Measurements from ENCODE around the gene CRIP2. TPM values are rescaled to one million over a fixed set of nuclear protein-coding genes. Genes with fewer than 3 reads are reported as not detected.

Gene CRIP2
- polyA plus RNA-seq, 1 donor from 2014 or later: 214 TPM

- no peak overlapping the region for H2AFZ ChIP-seq (ENCODE audit: low read depth, low read length)
- no peaks in the 10 kb centered on the region for H3F3A ChIP-seq (ENCODE audit: insufficient read depth, low read length, poor library complexity, severe bottlenecking)
- H3K27ac ChIP-seq (ENCODE audit: low read length): no peak overlapping the region
- no peaks in the 10 kb centered on the region for H3K79me2 ChIP-seq (replicated peaks; ENCODE audit: insufficient read depth, low read length)
- TF ChIP-seq TAF1 (IDR thresholded peaks at IDR 0.05; ENCODE audit: low read depth) (no peak), RAD21 (conservative IDR thresholded peaks at IDR 0.05) (no peak), MXI1 (conservative IDR thresholded peaks at IDR 0.05; ENCODE audit: poor library complexity, severe bottlenecking) (no peak), POLR2AphosphoS5 (IDR thresholded peaks at IDR 0.05) (no peak), SMC3 (conservative IDR thresholded peaks at IDR 0.05; ENCODE audit: poor library complexity) (no peak), EZH2 (IDR thresholded peaks at IDR 0.05; ENCODE audit: borderline replicate concordance, insufficient read depth, low read length, poor library complexity, severe bottlenecking) (no peak), EP300 (conservative IDR thresholded peaks at IDR 0.05; ENCODE audit: poor library complexity, severe bottlenecking) (no peak)
- TF ChIP-seq, protein P1, sequence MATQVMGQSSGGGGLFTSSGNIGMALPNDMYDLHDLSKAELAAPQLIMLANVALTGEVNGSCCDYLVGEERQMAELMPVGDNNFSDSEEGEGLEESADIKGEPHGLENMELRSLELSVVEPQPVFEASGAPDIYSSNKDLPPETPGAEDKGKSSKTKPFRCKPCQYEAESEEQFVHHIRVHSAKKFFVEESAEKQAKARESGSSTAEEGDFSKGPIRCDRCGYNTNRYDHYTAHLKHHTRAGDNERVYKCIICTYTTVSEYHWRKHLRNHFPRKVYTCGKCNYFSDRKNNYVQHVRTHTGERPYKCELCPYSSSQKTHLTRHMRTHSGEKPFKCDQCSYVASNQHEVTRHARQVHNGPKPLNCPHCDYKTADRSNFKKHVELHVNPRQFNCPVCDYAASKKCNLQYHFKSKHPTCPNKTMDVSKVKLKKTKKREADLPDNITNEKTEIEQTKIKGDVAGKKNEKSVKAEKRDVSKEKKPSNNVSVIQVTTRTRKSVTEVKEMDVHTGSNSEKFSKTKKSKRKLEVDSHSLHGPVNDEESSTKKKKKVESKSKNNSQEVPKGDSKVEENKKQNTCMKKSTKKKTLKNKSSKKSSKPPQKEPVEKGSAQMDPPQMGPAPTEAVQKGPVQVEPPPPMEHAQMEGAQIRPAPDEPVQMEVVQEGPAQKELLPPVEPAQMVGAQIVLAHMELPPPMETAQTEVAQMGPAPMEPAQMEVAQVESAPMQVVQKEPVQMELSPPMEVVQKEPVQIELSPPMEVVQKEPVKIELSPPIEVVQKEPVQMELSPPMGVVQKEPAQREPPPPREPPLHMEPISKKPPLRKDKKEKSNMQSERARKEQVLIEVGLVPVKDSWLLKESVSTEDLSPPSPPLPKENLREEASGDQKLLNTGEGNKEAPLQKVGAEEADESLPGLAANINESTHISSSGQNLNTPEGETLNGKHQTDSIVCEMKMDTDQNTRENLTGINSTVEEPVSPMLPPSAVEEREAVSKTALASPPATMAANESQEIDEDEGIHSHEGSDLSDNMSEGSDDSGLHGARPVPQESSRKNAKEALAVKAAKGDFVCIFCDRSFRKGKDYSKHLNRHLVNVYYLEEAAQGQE (IDR thresholded peaks at IDR 0.05; ENCODE audit: borderline replicate concordance): no peak
- TF ChIP-seq, protein P2, sequence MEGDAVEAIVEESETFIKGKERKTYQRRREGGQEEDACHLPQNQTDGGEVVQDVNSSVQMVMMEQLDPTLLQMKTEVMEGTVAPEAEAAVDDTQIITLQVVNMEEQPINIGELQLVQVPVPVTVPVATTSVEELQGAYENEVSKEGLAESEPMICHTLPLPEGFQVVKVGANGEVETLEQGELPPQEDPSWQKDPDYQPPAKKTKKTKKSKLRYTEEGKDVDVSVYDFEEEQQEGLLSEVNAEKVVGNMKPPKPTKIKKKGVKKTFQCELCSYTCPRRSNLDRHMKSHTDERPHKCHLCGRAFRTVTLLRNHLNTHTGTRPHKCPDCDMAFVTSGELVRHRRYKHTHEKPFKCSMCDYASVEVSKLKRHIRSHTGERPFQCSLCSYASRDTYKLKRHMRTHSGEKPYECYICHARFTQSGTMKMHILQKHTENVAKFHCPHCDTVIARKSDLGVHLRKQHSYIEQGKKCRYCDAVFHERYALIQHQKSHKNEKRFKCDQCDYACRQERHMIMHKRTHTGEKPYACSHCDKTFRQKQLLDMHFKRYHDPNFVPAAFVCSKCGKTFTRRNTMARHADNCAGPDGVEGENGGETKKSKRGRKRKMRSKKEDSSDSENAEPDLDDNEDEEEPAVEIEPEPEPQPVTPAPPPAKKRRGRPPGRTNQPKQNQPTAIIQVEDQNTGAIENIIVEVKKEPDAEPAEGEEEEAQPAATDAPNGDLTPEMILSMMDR (IDR thresholded peaks at IDR 0.05; ENCODE audit: poor library complexity, severe bottlenecking): no peak
- no peaks in the 10 kb centered on the region for H3K36me3 ChIP-seq (ENCODE audit: insufficient read depth, low read length)
- H3K9me3 ChIP-seq (ENCODE audit: low read length): no peaks in the 10 kb centered on the region
- no peaks in the 10 kb centered on the region for H3K27me3 ChIP-seq (ENCODE audit: insufficient read depth, low read depth, low read length)
- H3K9ac ChIP-seq (ENCODE audit: low read length): no peak overlapping the region
- H3K4me3 ChIP-seq (ENCODE audit: low read length): no peak overlapping the region
- H3K9me2 ChIP-seq (ENCODE audit: insufficient read depth, low read length): no peaks in the 10 kb centered on the region
- H4K20me1 ChIP-seq (ENCODE audit: insufficient read depth): no peaks in the 10 kb centered on the region
- H3K4me2 ChIP-seq (ENCODE audit: low read length): no peak overlapping the region
These were observed 16.6 kb upstream of the CRIP2 start for GRCh38 chr14:105458010-105458409.

DNA sequence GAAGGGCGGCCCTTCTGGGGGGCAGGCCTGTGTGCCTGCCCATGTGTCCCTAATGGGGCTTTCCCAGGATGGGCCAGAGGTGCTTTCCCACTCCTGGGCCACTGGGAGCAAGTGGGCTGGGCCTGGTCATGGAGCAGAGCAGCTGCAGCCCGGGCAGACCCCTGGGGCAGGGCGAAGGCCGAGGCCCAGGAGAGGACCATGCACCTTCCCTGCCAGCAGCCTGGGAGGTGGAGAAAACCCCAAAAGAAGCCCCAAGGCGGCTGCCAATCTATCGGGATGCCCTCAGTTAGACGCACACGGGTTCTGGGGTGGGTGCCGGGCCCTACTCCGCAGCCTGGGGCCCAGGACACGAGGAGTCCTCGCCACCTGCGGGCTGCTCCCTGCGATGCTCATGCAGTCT, 16.1 kb upstream of the CRIP2 start:
- no peak overlapping the region for H2AFZ ChIP-seq (ENCODE audit: low read depth, low read length)
- no peak overlapping the region for H3K4me2 ChIP-seq (ENCODE audit: low read length)
- no peaks in the 10 kb centered on the region for H3K9me3 ChIP-seq (ENCODE audit: low read length)
- no peaks in the 10 kb centered on the region for H4K20me1 ChIP-seq (ENCODE audit: insufficient read depth)
- H3K27ac ChIP-seq (ENCODE audit: low read length): no peak overlapping the region
- no peak overlapping the region for H3K4me3 ChIP-seq (ENCODE audit: low read length)
- no peaks in the 10 kb centered on the region for H3K9me2 ChIP-seq (ENCODE audit: insufficient read depth, low read length)
- no peak overlapping the region for H3K9ac ChIP-seq (ENCODE audit: low read length)
- H3K36me3 ChIP-seq (ENCODE audit: insufficient read depth, low read length): no peaks in the 10 kb centered on the region
- H3F3A ChIP-seq (ENCODE audit: insufficient read depth, low read length, poor library complexity, severe bottlenecking): no peaks in the 10 kb centered on the region
- H3K79me2 ChIP-seq (replicated peaks; ENCODE audit: insufficient read depth, low read length): no peaks in the 10 kb centered on the region
- TF ChIP-seq SMC3 (conservative IDR thresholded peaks at IDR 0.05; ENCODE audit: poor library complexity): no peak
- TF ChIP-seq, protein P2 (IDR thresholded peaks at IDR 0.05; ENCODE audit: poor library complexity, severe bottlenecking): no peak
- TF ChIP-seq EP300 (conservative IDR thresholded peaks at IDR 0.05; ENCODE audit: poor library complexity, severe bottlenecking): no peak
- TF ChIP-seq MXI1 (conservative IDR thresholded peaks at IDR 0.05; ENCODE audit: poor library complexity, severe bottlenecking): no peak
- TF ChIP-seq RAD21 (conservative IDR thresholded peaks at IDR 0.05): no peak
- TF ChIP-seq EZH2 (IDR thresholded peaks at IDR 0.05; ENCODE audit: borderline replicate concordance, insufficient read depth, low read length, poor library complexity, severe bottlenecking): no peak
- TF ChIP-seq, protein P1 (IDR thresholded peaks at IDR 0.05; ENCODE audit: borderline replicate concordance): no peak
- no peak for TF ChIP-seq TAF1 (IDR thresholded peaks at IDR 0.05; ENCODE audit: low read depth)
- TF ChIP-seq POLR2AphosphoS5 (IDR thresholded peaks at IDR 0.05): no peak
- no peaks in the 10 kb centered on the region for H3K27me3 ChIP-seq (ENCODE audit: insufficient read depth, low read depth, low read length)

Data from neural cell (in vitro differentiated cells).